NCI-H526 (cell line): ENCODE measurements around the gene LRRC37A2.
"Not testable (repeated sequence)": the region's sequence is repeated elsewhere in the genome, so short reads cannot be mapped to it uniquely, and the experiment has no call there.

ENCODE experiments used
- DNase-seq, 2 experiments: peaks; one replicate each; lab custom pipeline; 2025; lab: John Stamatoyannopoulos, UW

Gene LRRC37A2

GRCh38 chr17:46512168-46512567 is at the start of gene LRRC37A2:
TSS of gene LRRC37A2 (plus strand) at chr17:46512468. CDS start at chr17:46512713, 245 bp downstream.
- DNase-seq = not testable (repeated sequence)

DNA sequence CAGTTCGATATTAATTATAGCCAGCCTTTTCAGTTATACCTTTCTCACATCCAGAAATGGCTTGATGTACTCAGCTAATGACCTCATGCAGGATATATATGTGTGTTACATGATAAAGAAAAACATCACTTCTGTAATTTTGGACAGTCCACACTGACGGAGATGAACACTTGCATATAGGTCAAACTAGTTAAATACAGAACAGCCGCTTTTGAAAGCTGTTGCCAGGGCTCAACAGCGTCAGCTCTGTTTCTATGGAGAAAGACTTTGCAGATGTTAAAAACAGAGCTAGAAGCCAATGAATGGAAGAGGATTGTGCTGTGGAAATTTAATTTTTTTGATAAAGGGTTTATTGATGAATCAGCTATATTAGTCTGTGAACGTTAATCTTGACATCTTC is 44.6 kb upstream of the LRRC37A2 start:
- not testable (repeated sequence) for DNase-seq

GRCh38 chr17:46474489-46474888 is 37.8 kb upstream of the LRRC37A2 start:
- DNase-seq = not testable (repeated sequence)

DNA sequence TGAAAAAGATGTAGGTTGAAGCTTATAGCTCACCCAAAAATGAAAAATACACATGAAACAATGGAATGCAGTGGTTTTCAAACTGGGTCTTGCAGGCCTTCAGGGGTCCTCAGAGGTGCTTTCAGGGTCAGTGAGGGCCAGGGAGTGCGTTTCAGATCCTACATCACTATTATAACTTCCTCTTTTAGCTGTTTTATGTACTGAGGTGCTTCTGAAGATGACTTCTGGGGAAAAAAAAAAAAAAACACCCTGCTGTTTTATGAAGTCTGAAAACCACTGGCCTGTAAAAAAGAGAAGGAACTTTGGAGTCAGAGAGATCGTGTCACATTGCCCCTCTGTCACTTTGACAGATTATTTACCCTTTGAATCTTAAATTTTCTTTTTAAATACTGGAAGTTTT is 36.7 kb upstream of the LRRC37A2 start:
- DNase-seq = not testable (repeated sequence)

GRCh38 chr17:46478823-46479222 is 33.4 kb upstream of the LRRC37A2 start:
- DNase-seq = not testable (repeated sequence)

GRCh38 chr17:46481310-46481709 is 31.0 kb upstream of the LRRC37A2 start:
- not testable (repeated sequence) for DNase-seq

DNA sequence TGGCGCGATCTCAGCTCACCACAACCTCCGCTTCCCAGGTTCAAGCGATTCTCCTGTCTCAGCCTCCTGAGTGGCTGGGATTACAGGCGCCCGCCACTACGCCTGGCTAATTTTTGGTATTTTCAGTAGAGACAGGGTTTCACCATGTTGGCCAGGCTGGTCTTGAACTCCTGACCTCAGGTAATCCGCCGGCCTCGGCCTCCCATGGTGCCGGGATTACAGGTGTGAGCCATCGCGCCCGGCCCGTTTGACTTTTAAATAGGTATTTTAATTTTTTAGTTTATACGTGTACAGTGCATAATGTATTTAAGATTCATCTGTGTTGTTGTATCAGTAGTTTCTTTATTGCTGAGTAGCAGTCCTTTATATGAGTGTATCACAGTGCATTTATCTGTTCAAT is 20.2 kb upstream of the LRRC37A2 start:
- DNase-seq = not testable (repeated sequence)

- not testable (repeated sequence) for DNase-seq
Measured at GRCh38 chr17:46499437-46500139, 12.7 kb upstream of the LRRC37A2 start.

DNA sequence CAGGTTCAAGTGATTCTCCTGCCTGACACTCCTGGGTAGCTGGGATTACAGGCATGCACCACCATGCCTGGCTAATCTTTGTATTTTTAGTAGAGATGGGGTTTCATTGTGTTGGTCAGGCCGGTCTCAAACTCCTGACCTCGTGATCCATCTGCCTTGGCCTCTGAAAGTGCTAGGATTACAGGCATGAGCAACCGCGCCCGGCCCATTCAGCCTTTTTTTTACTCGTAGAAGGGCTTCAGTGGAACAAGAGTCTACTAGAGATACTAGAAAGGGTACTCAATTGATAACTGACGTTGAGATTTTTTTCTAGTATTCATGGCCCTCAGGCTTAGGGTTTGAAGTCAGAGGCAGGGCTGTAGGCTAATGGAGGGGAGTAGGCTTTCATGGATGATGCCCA is 6.4 kb upstream of the LRRC37A2 start:
- DNase-seq = not testable (repeated sequence)

DNA sequence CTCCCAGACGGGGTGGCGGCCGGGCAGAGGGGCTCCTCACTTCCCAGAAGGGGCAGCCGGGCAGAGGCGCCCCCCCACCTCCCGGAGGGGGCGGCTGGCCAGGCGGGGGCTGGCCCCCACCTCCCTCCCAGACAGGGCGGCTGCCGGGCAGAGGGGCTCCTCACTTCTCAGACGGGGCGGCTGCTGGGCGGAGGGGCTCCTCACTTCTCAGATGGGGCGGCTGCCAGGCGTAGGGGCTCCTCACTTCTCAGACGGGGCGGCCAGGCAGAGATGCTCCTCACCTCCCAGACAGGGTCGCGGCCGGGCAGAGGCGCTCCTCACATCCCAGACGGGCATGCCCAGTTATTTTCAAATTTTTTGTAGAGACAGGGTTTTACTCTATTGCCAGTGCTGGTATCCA is 22.4 kb downstream of the LRRC37A2 start:
- DNase-seq = not testable (repeated sequence)

DNA sequence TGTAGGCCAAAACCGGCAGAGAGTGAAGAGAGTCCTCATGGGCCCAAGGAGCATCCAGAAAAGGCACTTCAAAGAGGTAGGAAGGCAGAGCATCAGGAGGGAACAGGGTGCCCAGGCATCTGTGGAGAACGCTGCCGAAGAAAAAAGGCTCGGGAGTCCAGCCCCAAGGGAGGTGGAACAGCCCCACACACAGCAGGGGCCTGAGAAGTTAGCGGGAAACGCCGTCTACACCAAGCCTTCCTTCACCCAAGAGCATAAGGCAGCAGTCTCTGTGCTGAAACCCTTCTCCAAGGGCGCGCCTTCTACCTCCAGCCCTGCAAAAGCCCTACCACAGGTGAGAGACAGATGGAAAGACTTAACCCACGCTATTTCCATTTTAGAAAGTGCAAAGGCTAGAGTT is 36.3 kb downstream of the LRRC37A2 start:
- not testable (repeated sequence) for DNase-seq

DNA sequence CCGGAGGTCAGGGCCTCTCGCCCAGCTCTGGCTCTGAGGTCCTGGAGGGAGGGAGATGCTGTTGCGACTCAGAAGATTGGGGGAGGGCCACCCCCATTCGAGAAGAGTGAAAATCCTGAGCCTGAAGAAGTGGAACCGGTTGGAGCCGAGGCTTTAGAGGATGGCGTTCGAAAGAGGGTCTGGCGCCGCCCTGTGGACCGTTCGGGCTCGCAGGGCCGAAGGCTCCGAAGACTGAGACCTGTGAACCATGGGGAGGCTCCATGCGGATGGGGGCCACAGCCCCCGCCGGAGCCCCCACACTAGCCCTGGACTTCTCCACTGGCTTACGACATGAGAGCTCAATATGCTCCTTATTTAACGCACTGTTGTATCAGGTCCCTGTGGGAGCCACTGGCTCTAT is 46.9 kb downstream of the LRRC37A2 start:
- DNase-seq = not testable (repeated sequence)

GRCh38 chr17:46560048-46560447 is 47.8 kb downstream of the LRRC37A2 start:
- DNase-seq = not testable (repeated sequence)

DNA sequence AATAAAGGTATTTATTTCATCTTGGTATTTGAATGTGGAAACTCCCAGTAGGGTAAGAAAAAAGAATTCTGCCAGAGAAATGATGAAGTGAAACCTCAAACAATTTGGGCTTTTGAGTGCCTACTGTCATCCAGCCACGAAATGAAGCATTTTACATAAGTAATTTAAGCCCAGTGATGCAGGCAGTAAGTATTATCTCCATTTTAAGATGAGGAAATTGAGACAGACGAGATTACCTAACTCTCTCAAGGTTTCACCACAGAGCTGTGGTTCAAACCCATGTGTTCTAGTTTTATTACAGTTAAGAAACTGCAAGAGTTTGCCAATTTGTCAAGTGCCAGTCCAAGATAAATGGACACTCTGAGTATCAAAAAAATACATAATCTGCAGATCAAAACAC is 54.0 kb downstream of the LRRC37A2 start:
- DNase-seq = not testable (repeated sequence)

DNA sequence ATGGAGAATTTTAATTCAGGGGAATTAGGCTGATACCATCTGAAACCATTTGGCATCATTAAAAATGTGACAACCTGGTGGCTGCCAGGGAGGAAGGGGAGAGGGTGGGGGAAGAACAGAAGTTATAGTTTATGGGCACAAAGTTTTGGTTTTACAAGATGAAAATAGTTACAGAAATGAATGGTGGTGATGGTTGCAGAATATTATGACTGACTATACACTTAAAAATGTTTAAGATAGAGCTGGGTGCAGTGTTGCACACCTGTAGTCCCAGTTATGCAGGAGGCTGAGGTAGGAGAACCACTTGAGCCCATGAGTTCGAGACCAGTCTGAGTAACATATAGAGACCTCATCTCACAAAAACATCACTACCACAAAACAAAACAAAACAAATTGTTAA is 54.7 kb downstream of the LRRC37A2 start:
- DNase-seq = not testable (repeated sequence)

DNA sequence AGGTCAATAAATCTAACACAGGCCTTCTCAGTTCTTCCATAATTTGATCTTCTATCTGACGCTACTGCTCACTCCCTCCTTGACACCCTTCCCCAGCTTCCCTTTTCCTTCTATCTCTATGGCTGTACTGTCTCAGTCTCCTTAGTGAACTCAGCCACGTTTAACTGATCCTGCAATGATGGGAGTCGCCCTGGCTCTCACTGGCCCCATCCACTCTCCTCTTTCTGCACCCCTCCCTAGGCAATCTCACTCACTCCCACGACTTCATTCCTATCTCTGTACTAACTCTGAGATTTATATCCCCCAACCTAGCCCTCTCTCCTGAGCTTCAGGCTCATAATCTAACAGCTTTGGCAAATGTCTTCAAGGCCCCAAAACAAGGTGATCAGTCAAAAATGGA is 59.5 kb downstream of the LRRC37A2 start:
- DNase-seq = not testable (repeated sequence)

GRCh38 chr17:46579083-46580075 is 67.1 kb downstream of the LRRC37A2 start, which contains the start of gene ARL17A:
TSS of gene ARL17A (minus strand) at chr17:46579691. CDS start at chr17:46576322, 3,369 bp downstream.
- DNase-seq = not testable (repeated sequence)

GRCh38 chr17:46580082-46580481 is 67.8 kb downstream of the LRRC37A2 start:
- DNase-seq = not testable (repeated sequence)

DNA sequence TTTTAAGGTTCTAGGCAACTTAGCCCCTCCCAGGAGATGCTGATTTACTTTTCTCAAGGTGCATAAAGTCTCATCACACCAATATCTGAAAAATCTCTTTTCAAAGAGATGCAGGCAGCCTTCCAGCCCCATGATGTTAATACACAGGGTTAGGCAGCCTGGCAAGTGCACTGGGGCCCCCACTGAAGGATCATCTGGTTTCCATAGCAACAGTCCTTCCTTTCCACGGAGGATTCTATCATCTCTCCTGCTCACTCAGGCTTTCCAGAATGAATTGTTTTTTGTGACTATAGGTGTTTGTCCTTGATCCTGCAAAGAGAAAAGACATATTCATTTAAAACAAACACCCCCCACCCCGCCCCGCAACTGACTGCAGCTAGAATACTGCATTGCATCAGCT is 73.2 kb downstream of the LRRC37A2 start:
- not testable (repeated sequence) for DNase-seq

GRCh38 chr17:46590157-46591146 is 78.2 kb downstream of the LRRC37A2 start, which contains the start of gene NSF:
TSS of gene NSF (plus strand) at chr17:46590669. CDS start at chr17:46590776, 107 bp downstream.
- not testable (repeated sequence) for DNase-seq

DNA sequence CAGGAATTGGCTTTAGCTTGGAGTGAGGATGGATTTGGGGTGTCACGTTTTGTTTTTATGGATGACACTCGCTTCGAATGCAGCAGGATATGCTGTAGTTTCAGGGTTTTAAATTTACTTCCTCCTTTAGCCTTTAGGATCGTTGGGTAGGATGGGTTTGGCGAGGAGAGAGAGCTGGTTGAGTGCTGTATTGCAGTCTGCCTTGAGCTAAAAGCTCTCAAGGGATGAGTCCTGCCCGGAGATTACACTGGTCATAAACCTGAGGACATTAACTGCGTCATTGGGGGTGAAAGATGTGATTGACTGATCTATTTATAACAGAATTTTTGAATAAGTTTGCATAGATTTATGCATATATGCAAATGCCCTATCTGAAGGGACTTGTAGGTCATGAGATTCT is 79.1 kb downstream of the LRRC37A2 start:
- DNase-seq = not testable (repeated sequence)
